Fibroblast of lung (primary cell): ENCODE data around the gene TNFRSF19.

Experiments used
- EZH2 ChIP-seq: IDR thresholded peaks from 2 replicates; pipeline ENCODE4 v1.5.1; 2012; ENCODE audit warnings: low read length, control low read depth, mild to moderate bottlenecking; ENCODE audit errors: missing control alignments
- TF ChIP-seq, protein P1 (sequence below), 2 donors: IDR thresholded peaks in 1 of 2; conservative IDR thresholded peaks in 1 of 2; 1 replicate in 1 of 2; 2 replicates in 1 of 2; pipeline ENCODE4 v1.5.1; 2011 to 2012; ENCODE audit warnings: low read length in 2 of 2, control low read depth in 1 of 2, inconsistent platforms in 1 of 2, low read depth in 1 of 2, mild to moderate bottlenecking in 1 of 2

- TF ChIP-seq, protein P1, sequence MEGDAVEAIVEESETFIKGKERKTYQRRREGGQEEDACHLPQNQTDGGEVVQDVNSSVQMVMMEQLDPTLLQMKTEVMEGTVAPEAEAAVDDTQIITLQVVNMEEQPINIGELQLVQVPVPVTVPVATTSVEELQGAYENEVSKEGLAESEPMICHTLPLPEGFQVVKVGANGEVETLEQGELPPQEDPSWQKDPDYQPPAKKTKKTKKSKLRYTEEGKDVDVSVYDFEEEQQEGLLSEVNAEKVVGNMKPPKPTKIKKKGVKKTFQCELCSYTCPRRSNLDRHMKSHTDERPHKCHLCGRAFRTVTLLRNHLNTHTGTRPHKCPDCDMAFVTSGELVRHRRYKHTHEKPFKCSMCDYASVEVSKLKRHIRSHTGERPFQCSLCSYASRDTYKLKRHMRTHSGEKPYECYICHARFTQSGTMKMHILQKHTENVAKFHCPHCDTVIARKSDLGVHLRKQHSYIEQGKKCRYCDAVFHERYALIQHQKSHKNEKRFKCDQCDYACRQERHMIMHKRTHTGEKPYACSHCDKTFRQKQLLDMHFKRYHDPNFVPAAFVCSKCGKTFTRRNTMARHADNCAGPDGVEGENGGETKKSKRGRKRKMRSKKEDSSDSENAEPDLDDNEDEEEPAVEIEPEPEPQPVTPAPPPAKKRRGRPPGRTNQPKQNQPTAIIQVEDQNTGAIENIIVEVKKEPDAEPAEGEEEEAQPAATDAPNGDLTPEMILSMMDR (conservative IDR thresholded peaks at IDR 0.05 in 1 of 2, IDR thresholded peaks at IDR 0.05 in 1 of 2; ENCODE audit: low read depth in 1 of 2, low read length in 2 of 2), result no peak
- TF ChIP-seq EZH2, result no peak
Observed at GRCh38 chr13:23645851-23646250, 75.6 kb downstream of the TNFRSF19 start.
